ENCODE results near the gene CHST15.

DNA sequence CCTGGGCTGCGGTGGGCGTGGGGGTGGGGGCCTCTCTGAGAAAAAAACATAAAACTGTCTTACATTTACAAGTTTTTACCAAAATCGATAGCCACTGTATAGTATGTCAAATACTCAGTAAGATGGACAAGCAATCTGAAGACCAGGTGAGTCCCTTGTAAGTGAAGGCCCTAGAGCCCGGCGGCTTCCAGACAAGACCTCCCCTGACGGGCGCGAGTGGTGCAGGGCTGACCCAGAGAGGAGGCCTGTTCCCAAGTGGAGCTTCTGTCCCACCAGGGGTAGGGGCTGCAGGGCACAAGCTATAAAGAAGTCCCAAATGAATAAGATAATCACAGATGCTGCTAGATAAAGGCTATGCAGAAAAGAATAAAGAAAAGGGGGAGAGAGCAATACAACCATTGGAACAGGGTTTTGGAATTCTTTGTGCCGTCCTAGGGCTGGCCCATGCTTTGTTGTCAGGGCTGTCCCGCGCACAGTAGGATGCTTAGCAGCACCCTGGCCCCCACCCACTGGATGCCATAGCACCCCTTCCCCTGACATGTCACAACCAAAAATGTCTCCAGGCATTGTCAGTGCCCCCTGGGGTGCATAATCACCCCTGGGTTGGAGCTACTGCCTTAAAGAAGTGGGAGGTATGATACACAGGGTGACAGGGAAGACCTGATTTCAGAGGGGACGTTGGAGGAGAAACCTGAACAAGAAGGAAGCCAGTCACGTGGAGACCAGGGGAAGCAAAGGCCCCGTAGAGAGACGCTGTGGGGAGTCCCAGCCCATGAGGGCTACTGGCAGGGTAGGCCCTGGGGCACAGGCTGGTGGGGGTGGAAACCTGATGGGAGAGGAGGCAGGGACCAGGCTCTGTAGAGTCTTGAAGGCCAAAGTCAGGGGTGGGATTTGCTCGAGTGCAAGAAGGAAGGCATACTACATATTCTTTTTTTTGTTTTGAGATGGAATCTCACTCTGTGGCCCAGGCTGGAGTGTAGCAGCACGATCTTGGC is 43.1 kb downstream of the CHST15 start:
- TF ChIP-seq POLR2A (IDR thresholded peaks at IDR 0.05; ENCODE audit: low read depth, low read length) (no peak), POLR2AphosphoS5 (IDR thresholded peaks at IDR 0.05; ENCODE audit: low read depth, low read length) (no peak), TAF1 (IDR thresholded peaks at IDR 0.05; ENCODE audit: low read depth, low read length) (no peak), PAX5 (IDR thresholded peaks at IDR 0.05; ENCODE audit: insufficient read depth, low read length, severe bottlenecking) (no peak), SPI1 (IDR thresholded peaks at IDR 0.05; ENCODE audit: low read depth, low read length) (no peak)

All from GM12891 (cell line).